KMS-11 (cell line): ENCODE results near the gene ITM2C.

Source experiments
- H2AFZ ChIP-seq: fragments of 200-600 bp; sonication (generic); 2 replicates; pipeline ENCODE4 v1.6.1; 2016; ENCODE audit warnings: antibody characterized with exemption, mixed run types, low read depth
- H3K27ac ChIP-seq: fragments of 200-600 bp; sonication (generic); 2 replicates; pipeline ENCODE4 v1.6.1; 2016; ENCODE audit warnings: mild to moderate bottlenecking, mixed run types
- H3K27me3 ChIP-seq: fragments of 200-600 bp; sonication (generic); 2 replicates; pipeline ENCODE4 v1.6.1; 2017; ENCODE audit warnings: mild to moderate bottlenecking, low read depth, mixed run types, moderate library complexity; ENCODE audit not compliant: insufficient read depth
- H3K36me3 ChIP-seq: fragments of 200-600 bp; sonication (generic); 2 replicates; pipeline ENCODE4 v1.6.1; 2017; ENCODE audit warnings: mild to moderate bottlenecking, mixed run types; ENCODE audit not compliant: insufficient read depth
- H3K4me1 ChIP-seq: fragments of 200-600 bp; sonication (generic); 2 replicates; pipeline ENCODE4 v1.6.1; 2016; ENCODE audit warnings: mild to moderate bottlenecking, low read depth, mixed run types; ENCODE audit not compliant: poor library complexity, severe bottlenecking
- H3K4me2 ChIP-seq: fragments of 200-600 bp; sonication (generic); 2 replicates; pipeline ENCODE4 v1.7.0; 2016; ENCODE audit warnings: mild to moderate bottlenecking, mixed run types
- H3K4me3 ChIP-seq: fragments of 200-600 bp; sonication (generic); IDR thresholded peaks from 2 replicates; pipeline ENCODE4 v1.6.1; 2017; ENCODE audit warnings: low read depth, low read length, mixed read lengths; ENCODE audit not compliant: insufficient read depth
- H3K79me2 ChIP-seq: fragments of 200-600 bp; sonication (generic); 2 replicates; pipeline ENCODE4 v1.6.1; 2016; ENCODE audit warnings: low read depth, mixed run types; ENCODE audit not compliant: insufficient read depth
- H3K9ac ChIP-seq: fragments of 200-600 bp; sonication (generic); 2 replicates; pipeline ENCODE4 v1.6.1; 2016; ENCODE audit warnings: mild to moderate bottlenecking, mixed run types
- H4K20me1 ChIP-seq: fragments of 200-600 bp; sonication (generic); 2 replicates; pipeline ENCODE4 v1.6.1; 2016; ENCODE audit warnings: mild to moderate bottlenecking, mixed run types; ENCODE audit not compliant: insufficient read depth
- TF ChIP-seq, protein P1 (sequence below): fragments of 200-600 bp; sonication (generic); conservative IDR thresholded peaks from 2 replicates; pipeline ENCODE4 v1.6.1; 2017; ENCODE audit warnings: low read depth, mild to moderate bottlenecking, antibody characterized with exemption, low read length, moderate library complexity, mixed read lengths

Gene ITM2C

GRCh38 chr2:230914886-230915285, 50.1 kb downstream of the ITM2C start:
- Histone ChIP-seq H2AFZ (no peak overlapping the region), H3K4me2 (no peak overlapping the region), H3K79me2 (no peaks in the 10 kb centered on the region; the same call in 1 of the 2 replicates), H3K36me3 (no peaks in the 10 kb centered on the region), H3K9ac (no peak overlapping the region), H3K4me1 (peaks cover 53% of the 10 kb centered on the region), H4K20me1 (no peaks in the 10 kb centered on the region), H3K4me3 (no peak overlapping the region), H3K27ac (no peak overlapping the region), H3K27me3 (no peaks in the 10 kb centered on the region)
- TF ChIP-seq, protein P1, sequence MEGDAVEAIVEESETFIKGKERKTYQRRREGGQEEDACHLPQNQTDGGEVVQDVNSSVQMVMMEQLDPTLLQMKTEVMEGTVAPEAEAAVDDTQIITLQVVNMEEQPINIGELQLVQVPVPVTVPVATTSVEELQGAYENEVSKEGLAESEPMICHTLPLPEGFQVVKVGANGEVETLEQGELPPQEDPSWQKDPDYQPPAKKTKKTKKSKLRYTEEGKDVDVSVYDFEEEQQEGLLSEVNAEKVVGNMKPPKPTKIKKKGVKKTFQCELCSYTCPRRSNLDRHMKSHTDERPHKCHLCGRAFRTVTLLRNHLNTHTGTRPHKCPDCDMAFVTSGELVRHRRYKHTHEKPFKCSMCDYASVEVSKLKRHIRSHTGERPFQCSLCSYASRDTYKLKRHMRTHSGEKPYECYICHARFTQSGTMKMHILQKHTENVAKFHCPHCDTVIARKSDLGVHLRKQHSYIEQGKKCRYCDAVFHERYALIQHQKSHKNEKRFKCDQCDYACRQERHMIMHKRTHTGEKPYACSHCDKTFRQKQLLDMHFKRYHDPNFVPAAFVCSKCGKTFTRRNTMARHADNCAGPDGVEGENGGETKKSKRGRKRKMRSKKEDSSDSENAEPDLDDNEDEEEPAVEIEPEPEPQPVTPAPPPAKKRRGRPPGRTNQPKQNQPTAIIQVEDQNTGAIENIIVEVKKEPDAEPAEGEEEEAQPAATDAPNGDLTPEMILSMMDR = no peak

DNA sequence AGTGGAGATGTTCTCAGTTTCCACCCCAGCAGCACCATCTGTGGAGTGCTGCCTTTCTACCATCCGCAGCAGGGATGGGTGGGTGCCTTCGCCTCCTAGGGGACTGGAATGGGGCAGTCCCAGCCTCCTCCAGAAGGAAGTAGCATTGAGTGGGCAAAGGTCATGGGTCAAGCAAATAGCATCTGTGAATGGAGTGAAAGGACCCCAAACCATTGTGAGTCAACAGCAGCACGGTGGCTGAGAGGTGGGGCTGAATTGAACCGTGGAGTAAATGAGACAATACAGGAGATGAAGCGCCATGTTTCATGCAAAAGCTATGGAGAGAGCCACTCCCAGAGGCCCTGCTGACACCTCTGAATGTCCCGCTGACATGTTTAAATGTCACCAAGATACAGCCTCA, 50.6 kb downstream of the ITM2C start:
- Histone ChIP-seq H3K27ac (no peak overlapping the region), H3K79me2 (no peaks in the 10 kb centered on the region; the same call in 1 of the 2 replicates), H3K4me1 (peaks cover 57% of the 10 kb centered on the region), H3K36me3 (no peaks in the 10 kb centered on the region), H3K27me3 (no peaks in the 10 kb centered on the region), H4K20me1 (no peaks in the 10 kb centered on the region), H3K4me2 (no peak overlapping the region), H3K9ac (no peak overlapping the region), H2AFZ (no peak overlapping the region), H3K4me3 (no peak overlapping the region)
- TF ChIP-seq, protein P1 = no peak

DNA sequence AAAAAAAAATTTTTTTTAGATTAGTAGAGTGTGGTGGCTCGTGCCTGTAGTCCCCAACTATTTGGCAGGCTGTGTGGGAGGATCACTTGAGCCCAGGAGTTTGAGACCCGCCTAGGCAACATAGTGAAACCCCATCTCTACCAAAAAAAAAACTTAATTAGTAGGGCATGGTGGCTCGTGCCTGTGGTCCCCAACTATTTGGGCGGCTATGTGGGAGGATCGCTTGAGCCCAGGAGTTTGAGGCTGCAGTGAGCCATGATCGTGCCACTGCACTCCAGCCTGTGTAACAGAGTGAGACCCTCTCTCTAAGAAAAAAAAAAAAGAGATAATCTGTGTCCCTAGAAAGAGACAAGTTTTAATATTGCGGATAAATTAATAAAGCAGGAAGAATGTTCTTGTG, 51.5 kb downstream of the ITM2C start:
- no peaks in the 10 kb centered on the region for H3K36me3 ChIP-seq
- TF ChIP-seq, protein P1 = no peak
- no peak overlapping the region for H2AFZ ChIP-seq
- no peak overlapping the region for H3K4me2 ChIP-seq
- no peaks in the 10 kb centered on the region; the same call in 1 of the 2 replicates for H3K79me2 ChIP-seq
- H4K20me1 ChIP-seq = no peaks in the 10 kb centered on the region
- no peak overlapping the region for H3K4me3 ChIP-seq
- no peak overlapping the region for H3K27ac ChIP-seq
- peaks cover 66% of the 10 kb centered on the region for H3K4me1 ChIP-seq
- no peaks in the 10 kb centered on the region for H3K27me3 ChIP-seq
- no peak overlapping the region for H3K9ac ChIP-seq

- Histone ChIP-seq H3K4me1 (peaks cover 91% of the 10 kb centered on the region), H3K36me3 (no peaks in the 10 kb centered on the region), H3K9ac (no peak overlapping the region), H3K4me3 (no peak overlapping the region), H3K27me3 (no peaks in the 10 kb centered on the region), H2AFZ (no peak overlapping the region), H3K79me2 (no peaks in the 10 kb centered on the region; the same call in 1 of the 2 replicates), H3K27ac (peak overlapping the region; percentile 99; the same call in 1 of the 2 replicates), H3K4me2 (peak overlapping the region; percentile 80; the same call in 1 of the 2 replicates), H4K20me1 (no peaks in the 10 kb centered on the region)
- TF ChIP-seq, protein P1 = no peak
Measured at GRCh38 chr2:230919240-230919639, 54.5 kb downstream of the ITM2C start.
